ENCODE data around the gene ANK2.

- TF ChIP-seq EP300 (IDR thresholded peaks at IDR 0.05; ENCODE audit: low read depth) (no peak), POLR2A (IDR thresholded peaks at IDR 0.05) (peak; percentile 30), POLR2AphosphoS5 (IDR thresholded peaks at IDR 0.05) (peak in 2 of 3 donors; percentile 40 to 55)
- TF ChIP-seq, protein P1, sequence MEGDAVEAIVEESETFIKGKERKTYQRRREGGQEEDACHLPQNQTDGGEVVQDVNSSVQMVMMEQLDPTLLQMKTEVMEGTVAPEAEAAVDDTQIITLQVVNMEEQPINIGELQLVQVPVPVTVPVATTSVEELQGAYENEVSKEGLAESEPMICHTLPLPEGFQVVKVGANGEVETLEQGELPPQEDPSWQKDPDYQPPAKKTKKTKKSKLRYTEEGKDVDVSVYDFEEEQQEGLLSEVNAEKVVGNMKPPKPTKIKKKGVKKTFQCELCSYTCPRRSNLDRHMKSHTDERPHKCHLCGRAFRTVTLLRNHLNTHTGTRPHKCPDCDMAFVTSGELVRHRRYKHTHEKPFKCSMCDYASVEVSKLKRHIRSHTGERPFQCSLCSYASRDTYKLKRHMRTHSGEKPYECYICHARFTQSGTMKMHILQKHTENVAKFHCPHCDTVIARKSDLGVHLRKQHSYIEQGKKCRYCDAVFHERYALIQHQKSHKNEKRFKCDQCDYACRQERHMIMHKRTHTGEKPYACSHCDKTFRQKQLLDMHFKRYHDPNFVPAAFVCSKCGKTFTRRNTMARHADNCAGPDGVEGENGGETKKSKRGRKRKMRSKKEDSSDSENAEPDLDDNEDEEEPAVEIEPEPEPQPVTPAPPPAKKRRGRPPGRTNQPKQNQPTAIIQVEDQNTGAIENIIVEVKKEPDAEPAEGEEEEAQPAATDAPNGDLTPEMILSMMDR (IDR thresholded peaks at IDR 0.05): no peak
These were observed 243.6 kb downstream of the ANK2 start for GRCh38 chr4:113293043-113293560.
